Right lobe of liver (tissue), 4 donors: ENCODE data around the gene VCPKMT.

Source experiments
- CTCF ChIP-seq, 4 donors: fragments of 200-600 bp in 3 of 4; fragments of 450-650 bp in 1 of 4; IDR thresholded peaks; one replicate each; pipeline versions ENCODE4 v1.5.1 to v1.8.0; 2016 to 2022; ENCODE audit warnings: antibody characterized with exemption in 4 of 4, mild to moderate bottlenecking in 2 of 4
- POLR2A ChIP-seq: fragments of 450-650 bp; IDR thresholded peaks from one replicate; pipeline ENCODE4 v1.6.1; 2017; ENCODE audit warnings: antibody characterized with exemption, mild to moderate bottlenecking
- donor health status: DM: no; HTN: no; CAD: no.
- donor health status: DM: no; HTN: no; CAD: no.
- donor health status: DM: no; HTN: yes; CAD: no.

DNA sequence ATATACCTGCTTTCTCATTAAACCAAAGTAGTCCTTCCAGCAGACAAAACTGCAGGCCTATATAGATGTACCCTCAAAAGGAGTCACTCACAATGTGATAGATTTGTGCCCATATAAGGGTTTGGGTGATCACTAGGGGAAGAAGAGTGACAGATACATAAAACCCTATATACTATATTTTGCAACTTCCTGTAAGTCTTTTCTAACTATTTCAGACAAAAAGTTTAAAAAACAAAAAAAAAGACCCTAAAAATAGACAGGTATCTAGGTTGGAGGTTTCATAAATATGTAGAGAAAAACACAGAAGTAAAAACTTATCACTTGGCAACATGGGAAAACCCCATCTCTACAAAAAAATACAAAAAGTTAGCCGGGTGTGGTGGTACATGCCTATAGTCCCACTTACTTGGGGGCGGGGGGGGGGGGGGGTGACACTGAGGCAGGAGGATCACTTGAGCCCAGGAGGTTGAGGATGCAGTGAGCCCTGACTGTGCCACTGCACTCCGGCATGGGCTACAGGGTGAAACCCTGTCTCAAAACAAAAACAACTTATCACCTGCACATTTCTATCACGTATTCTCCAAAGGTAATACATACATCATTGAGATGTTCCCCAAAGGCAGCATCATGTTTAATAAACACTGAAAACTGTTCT, 2.9 kb downstream of the VCPKMT start:
- TF ChIP-seq CTCF (IDR thresholded peaks at IDR 0.05), result no peak
- no peak for TF ChIP-seq POLR2A
